Thoracic aorta (tissue), 2 donors: ENCODE results near the gene PTTG1IP2. TPM values are rescaled to one million over a fixed set of nuclear protein-coding genes. Genes with fewer than 3 reads are reported as not detected.

Experiments used
- ATAC-seq: fragments of 150-250 bp; one replicate; pipeline ENCODE4 v1.8.0; 2017; ENCODE audit warnings: low read depth; ENCODE audit not compliant: insufficient number of reproducible peaks, low FRiP score
- DNase-seq: peaks from one replicate; pipeline ENCODE4 v3.0.0-alpha.2; 2020; ENCODE audit warnings: low spot score
- H3K27ac ChIP-seq, 2 donors: fragments of 200-600 bp; sonication (generic); 1 replicate in 1 of 2; 2 replicates in 1 of 2; pipeline ENCODE4 v1.5.1; 2016; ENCODE audit warnings: mild to moderate bottlenecking in 2 of 2, moderate library complexity in 2 of 2
- H3K27me3 ChIP-seq: fragments of 200-600 bp; sonication (generic); replicated peaks from 2 replicates; pipeline ENCODE4 v1.6.0; 2016; ENCODE audit warnings: mild to moderate bottlenecking; ENCODE audit not compliant: insufficient read depth
- H3K36me3 ChIP-seq: fragments of 200-600 bp; sonication (generic); one replicate; pipeline ENCODE4 v1.5.1; 2016
- H3K4me1 ChIP-seq, 2 donors: fragments of 200-600 bp; sonication (generic); 1 replicate in 1 of 2; 2 replicates in 1 of 2; pipeline versions ENCODE4 v1.5.1 to v1.6.0; 2016; ENCODE audit warnings: low read depth in 2 of 2, mild to moderate bottlenecking in 1 of 2; ENCODE audit not compliant: control insufficient read depth in 1 of 2
- H3K4me3 ChIP-seq: fragments of 200-600 bp; sonication (generic); 2 replicates; pipeline ENCODE4 v1.5.1; 2016; ENCODE audit warnings: mild to moderate bottlenecking
- H3K9me3 ChIP-seq: fragments of 200-600 bp; sonication (generic); 2 replicates; pipeline ENCODE4 v1.5.1; 2016
- total RNA-seq, 2 donors: library from RNA; depleted of rRNA; stranded (reverse); fragments of >200 nt; gene quantifications; one replicate each; pipeline versions ENCODE4 v1.1.0 to v1.2.3, GENCODE V29; 2016
- TF ChIP-seq, protein P1 (sequence below): fragments of 200-600 bp; sonication (generic); IDR thresholded peaks from one replicate; pipeline ENCODE4 v1.5.1; 2019; ENCODE audit warnings: antibody characterized with exemption

PTTG1IP2 gene
- total RNA-seq, 2 donors from 2014 or later = not detected

DNA sequence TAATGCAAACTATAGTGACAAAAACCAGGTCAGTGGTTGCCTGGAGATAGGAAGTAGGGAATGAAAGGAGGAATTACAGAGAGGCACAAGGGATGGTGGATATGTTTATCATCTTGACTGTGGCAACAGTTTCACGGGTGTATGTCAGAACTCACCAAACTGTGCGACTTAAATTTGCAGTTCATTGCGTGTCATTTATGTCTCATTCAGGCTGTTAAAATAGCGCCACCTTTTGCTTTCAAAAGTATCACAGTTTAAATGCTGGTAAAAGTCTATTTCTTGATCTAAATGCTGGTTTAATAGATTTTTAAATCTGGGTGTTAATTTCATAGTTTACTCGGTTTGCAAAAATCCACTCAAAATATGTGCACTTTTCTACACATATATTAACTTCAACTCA is 51.0 kb downstream of the PTTG1IP2 start:
- Histone ChIP-seq H3K27ac (no peak overlapping the region), H3K27me3 (no peaks in the 10 kb centered on the region), H3K4me1 (no peaks in the 10 kb centered on the region), H3K36me3 (no peaks in the 10 kb centered on the region), H3K9me3 (no peaks in the 10 kb centered on the region), H3K4me3 (no peak overlapping the region)
- no peak for DNase-seq
- ATAC-seq = no peak
- TF ChIP-seq, protein P1, sequence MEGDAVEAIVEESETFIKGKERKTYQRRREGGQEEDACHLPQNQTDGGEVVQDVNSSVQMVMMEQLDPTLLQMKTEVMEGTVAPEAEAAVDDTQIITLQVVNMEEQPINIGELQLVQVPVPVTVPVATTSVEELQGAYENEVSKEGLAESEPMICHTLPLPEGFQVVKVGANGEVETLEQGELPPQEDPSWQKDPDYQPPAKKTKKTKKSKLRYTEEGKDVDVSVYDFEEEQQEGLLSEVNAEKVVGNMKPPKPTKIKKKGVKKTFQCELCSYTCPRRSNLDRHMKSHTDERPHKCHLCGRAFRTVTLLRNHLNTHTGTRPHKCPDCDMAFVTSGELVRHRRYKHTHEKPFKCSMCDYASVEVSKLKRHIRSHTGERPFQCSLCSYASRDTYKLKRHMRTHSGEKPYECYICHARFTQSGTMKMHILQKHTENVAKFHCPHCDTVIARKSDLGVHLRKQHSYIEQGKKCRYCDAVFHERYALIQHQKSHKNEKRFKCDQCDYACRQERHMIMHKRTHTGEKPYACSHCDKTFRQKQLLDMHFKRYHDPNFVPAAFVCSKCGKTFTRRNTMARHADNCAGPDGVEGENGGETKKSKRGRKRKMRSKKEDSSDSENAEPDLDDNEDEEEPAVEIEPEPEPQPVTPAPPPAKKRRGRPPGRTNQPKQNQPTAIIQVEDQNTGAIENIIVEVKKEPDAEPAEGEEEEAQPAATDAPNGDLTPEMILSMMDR = no peak

DNA sequence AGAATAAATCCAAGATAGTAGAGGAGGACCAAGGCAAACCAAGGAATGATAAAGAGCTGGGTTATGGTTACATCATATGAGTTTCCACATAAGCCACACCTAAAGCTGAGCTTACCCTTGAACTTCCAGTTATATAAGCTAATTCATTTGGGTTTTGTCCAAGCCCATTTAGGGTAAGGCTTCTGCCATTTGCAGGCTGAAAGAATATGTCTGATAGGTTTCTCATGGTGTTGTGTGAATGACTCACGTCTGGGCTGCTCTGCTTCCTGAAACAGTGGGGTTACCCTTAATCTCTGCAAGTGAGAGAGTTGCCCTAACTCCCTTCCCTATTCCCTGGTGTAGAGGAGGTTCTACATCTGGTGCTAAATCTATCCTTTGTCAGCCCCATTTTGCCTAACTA is 60.8 kb downstream of the PTTG1IP2 start:
- Histone ChIP-seq H3K27ac (no peak overlapping the region), H3K4me1 (no peaks in the 10 kb centered on the region), H3K36me3 (no peaks in the 10 kb centered on the region), H3K4me3 (no peak overlapping the region), H3K9me3 (no peaks in the 10 kb centered on the region), H3K27me3 (no peaks in the 10 kb centered on the region)
- ATAC-seq = no peak
- no peak for DNase-seq
- TF ChIP-seq, protein P1 = no peak

DNA sequence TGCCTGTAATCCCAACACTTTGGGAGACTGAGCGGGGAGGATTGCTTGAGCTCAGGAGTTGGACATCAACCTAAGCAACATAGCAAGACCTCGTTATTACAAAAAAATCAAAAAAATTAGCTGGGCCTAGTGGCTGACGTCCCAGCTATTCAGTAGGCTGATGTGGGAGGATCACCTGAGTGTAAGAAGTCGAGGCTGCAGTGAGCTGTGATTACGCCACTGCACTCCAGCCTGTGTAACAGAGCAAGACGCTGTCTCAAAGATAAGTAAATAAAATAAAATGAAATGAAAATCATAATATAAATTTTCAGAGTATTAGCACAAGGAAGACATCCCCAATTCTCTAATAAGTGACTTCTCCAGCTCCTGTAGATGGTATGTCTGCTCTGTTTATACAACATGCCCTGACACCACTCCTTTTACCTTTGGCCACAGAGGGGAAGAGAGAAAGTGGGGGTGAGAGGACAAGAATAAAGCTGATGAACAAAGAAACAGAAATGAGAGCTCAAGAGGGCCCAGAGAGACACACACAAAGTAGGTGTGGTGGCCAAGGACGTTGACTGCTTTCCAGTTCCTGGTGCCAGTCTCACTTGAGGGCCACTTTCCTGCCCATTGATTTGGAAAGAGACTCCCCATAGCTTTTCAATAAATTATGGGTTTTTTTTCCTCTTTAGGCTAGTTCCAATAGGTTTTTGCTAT is 62.9 kb downstream of the PTTG1IP2 start:
- Histone ChIP-seq H3K27ac (no peak overlapping the region), H3K36me3 (no peaks in the 10 kb centered on the region), H3K27me3 (no peaks in the 10 kb centered on the region), H3K4me1 (no peaks in the 10 kb centered on the region), H3K9me3 (no peaks in the 10 kb centered on the region), H3K4me3 (no peak overlapping the region)
- ATAC-seq = no peak
- no peak for DNase-seq
- TF ChIP-seq, protein P1 = no peak

DNA sequence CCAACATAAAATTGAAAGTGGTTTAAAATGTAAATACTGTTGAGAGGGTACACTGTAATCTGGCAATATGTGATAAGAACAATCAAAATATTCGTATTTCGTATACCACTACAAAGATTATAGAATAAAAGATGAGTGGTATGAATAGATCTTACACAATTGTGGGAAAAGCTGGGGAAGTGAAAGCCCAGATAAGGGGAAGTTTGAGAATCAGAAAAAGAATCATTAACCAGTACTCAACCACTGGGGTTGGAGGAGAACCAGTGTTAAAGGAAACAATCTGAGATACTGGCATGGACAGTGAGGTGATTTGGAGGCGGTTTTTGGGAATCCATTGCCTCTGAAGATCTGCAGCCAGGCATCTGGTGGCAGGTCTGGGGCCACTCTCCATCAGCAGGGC is 67.0 kb downstream of the PTTG1IP2 start:
- no peaks in the 10 kb centered on the region for H3K9me3 ChIP-seq
- no peak overlapping the region for H3K27ac ChIP-seq
- no peak overlapping the region for H3K4me3 ChIP-seq
- no peaks in the 10 kb centered on the region for H3K27me3 ChIP-seq
- TF ChIP-seq, protein P1 = no peak
- H3K36me3 ChIP-seq = no peaks in the 10 kb centered on the region
- DNase-seq (no peak), ATAC-seq (no peak)
- no peaks in the 10 kb centered on the region for H3K4me1 ChIP-seq

DNA sequence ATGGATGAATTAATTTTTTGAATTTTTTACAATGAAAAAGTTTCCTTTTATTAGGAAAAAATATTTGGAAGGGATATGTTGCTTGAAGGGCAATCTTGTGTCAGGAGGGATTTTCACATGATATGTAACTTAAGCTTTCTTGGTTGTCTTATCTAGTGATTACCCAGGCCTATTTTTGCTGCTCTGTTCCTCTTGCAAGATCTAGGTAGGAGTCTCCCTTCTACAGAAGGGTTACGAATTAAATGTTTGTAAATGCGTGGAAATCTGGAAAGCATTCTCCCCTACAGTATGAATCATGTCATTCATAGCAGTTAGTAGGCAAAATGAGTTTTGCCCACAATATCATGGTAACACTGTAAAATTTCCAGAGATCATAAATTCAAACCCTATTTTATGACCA is 69.0 kb downstream of the PTTG1IP2 start:
- no peak for ATAC-seq

More for the DNA sequence above, 69.0 kb downstream of the PTTG1IP2 start:
- Histone ChIP-seq H3K4me1 (no peaks in the 10 kb centered on the region), H3K36me3 (no peaks in the 10 kb centered on the region), H3K9me3 (no peaks in the 10 kb centered on the region), H3K27me3 (no peaks in the 10 kb centered on the region), H3K4me3 (no peak overlapping the region), H3K27ac (no peak overlapping the region)
- TF ChIP-seq, protein P1 = no peak
- DNase-seq = no peak
